ENCODE measurements around the gene STAU1.
"Not testable (repeated sequence)": the region's sequence is repeated elsewhere in the genome, so short reads cannot be mapped to it uniquely, and the experiment has no call there.

STAU1 gene

DNA sequence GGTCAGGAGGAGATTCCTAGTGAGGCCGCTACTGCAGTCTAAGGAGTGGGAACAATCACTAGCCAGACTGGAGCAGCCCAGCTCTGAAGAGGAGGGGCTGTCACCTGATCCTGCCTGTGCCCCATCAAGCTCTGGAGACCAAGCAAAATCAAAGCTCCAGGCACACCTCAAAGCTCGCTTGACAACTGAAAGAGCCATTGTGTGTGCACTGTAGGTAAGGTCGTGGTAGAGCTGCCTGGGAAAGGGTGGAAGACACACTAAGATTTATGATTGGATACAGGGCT lies 83.8 kb downstream of the STAU1 start:
- Histone ChIP-seq H3K4me1 (ENCODE audit: low read depth, poor library complexity, severe bottlenecking) (peaks cover 15% of the 10 kb centered on the region), H3K27ac (no peak overlapping the region), H3K27me3 (ENCODE audit: insufficient read depth, low read depth) (no peaks in the 10 kb centered on the region), H2AFZ (ENCODE audit: low read depth) (no peak overlapping the region), H3K4me2 (no peak overlapping the region), H3K79me2 (ENCODE audit: insufficient read depth, low read depth) (0 out of 2 replicates have a peak, but pooled peaks cover 5% of the 10 kb centered on the region), H4K20me1 (ENCODE audit: insufficient read depth) (no peaks in the 10 kb centered on the region), H3K9ac (no peak overlapping the region), H3K36me3 (ENCODE audit: insufficient read depth) (peaks cover 17% of the 10 kb centered on the region; the same call in 1 of the 2 replicates), H3K4me3 (IDR thresholded peaks at IDR 0.05; ENCODE audit: insufficient read depth, low read depth, low read length) (no peak overlapping the region)
- TF ChIP-seq, protein P1, sequence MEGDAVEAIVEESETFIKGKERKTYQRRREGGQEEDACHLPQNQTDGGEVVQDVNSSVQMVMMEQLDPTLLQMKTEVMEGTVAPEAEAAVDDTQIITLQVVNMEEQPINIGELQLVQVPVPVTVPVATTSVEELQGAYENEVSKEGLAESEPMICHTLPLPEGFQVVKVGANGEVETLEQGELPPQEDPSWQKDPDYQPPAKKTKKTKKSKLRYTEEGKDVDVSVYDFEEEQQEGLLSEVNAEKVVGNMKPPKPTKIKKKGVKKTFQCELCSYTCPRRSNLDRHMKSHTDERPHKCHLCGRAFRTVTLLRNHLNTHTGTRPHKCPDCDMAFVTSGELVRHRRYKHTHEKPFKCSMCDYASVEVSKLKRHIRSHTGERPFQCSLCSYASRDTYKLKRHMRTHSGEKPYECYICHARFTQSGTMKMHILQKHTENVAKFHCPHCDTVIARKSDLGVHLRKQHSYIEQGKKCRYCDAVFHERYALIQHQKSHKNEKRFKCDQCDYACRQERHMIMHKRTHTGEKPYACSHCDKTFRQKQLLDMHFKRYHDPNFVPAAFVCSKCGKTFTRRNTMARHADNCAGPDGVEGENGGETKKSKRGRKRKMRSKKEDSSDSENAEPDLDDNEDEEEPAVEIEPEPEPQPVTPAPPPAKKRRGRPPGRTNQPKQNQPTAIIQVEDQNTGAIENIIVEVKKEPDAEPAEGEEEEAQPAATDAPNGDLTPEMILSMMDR (conservative IDR thresholded peaks at IDR 0.05; ENCODE audit: low read depth, low read length), result no peak

DNA sequence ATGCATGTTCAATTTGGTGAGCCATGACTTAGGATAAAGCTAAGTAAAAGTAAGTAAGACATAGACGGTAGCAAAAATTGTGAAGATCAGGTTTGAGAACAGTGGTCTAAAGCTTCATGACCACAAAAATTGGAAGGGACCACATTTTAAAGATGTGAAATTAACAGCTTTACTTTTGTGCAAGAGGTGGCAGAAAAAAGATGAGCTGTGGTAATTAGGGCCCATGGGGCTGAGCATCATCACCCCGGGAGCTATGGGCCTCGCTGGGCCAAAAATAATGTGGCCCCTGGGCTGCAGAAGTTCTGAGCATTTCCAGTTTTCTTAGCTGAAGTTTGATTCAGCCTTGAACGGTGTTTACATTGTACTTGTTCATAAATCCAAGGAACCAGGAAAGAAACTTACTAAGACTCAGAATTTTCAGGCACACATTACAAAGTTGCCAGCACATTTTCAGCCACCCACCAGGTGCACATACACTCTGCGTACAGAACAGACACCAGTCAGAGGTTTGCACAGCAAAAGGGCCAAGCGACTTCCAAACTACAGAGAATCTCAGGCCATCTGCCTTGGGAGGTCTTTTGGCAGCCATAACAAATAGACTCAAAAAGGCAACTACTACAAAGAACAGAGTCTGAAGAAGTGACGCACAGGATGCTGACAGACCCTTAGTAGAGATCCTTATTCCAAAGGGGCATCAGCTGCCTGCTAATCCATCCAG lies 84.3 kb downstream of the STAU1 start:
- H3K27me3 ChIP-seq (ENCODE audit: insufficient read depth, low read depth), result no peaks in the 10 kb centered on the region
- H4K20me1 ChIP-seq (ENCODE audit: insufficient read depth), result no peaks in the 10 kb centered on the region
- H2AFZ ChIP-seq (ENCODE audit: low read depth), result no peak overlapping the region
- no peak overlapping the region for H3K4me3 ChIP-seq (IDR thresholded peaks at IDR 0.05; ENCODE audit: insufficient read depth, low read depth, low read length)
- H3K36me3 ChIP-seq (ENCODE audit: insufficient read depth), result peaks cover 17% of the 10 kb centered on the region; the same call in 1 of the 2 replicates
- H3K27ac ChIP-seq, result no peak overlapping the region
- H3K9ac ChIP-seq, result no peak overlapping the region
- no peak overlapping the region for H3K4me2 ChIP-seq
- peaks cover 5% of the 10 kb centered on the region; the same call in 1 of the 2 replicates for H3K79me2 ChIP-seq (ENCODE audit: insufficient read depth, low read depth)
- TF ChIP-seq, protein P1 (conservative IDR thresholded peaks at IDR 0.05; ENCODE audit: low read depth, low read length), result no peak
- peaks cover 15% of the 10 kb centered on the region for H3K4me1 ChIP-seq (ENCODE audit: low read depth, poor library complexity, severe bottlenecking)

DNA sequence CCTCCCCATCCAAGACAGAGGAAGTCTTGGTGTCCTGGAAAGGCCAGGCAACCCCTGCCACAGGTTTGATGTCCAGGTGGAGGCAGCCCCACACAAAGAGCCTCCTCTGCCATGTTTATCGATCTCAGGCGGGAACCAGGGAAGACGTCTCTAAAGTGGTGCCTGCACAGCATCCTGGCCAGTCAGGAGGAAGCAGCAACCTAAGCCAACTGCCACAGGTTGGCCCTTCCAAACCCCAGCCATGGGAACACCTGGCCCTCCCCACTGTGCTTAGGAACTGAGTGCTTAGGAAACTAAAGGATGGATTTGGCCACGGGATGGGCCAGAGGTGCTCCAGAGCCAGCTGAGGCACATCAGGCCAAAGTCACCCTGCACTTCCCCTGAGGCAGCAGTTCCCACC lies 85.1 kb downstream of the STAU1 start:
- Histone ChIP-seq H3K27ac (no peak overlapping the region), H3K36me3 (ENCODE audit: insufficient read depth) (peaks cover 17% of the 10 kb centered on the region; the same call in 1 of the 2 replicates), H3K79me2 (ENCODE audit: insufficient read depth, low read depth) (peaks cover 5% of the 10 kb centered on the region; the same call in 1 of the 2 replicates), H4K20me1 (ENCODE audit: insufficient read depth) (no peaks in the 10 kb centered on the region), H3K4me1 (ENCODE audit: low read depth, poor library complexity, severe bottlenecking) (peaks cover 15% of the 10 kb centered on the region), H3K9ac (no peak overlapping the region), H3K27me3 (ENCODE audit: insufficient read depth, low read depth) (no peaks in the 10 kb centered on the region), H3K4me3 (IDR thresholded peaks at IDR 0.05; ENCODE audit: insufficient read depth, low read depth, low read length) (no peak overlapping the region), H3K4me2 (no peak overlapping the region), H2AFZ (ENCODE audit: low read depth) (no peak overlapping the region)
- TF ChIP-seq, protein P1 (conservative IDR thresholded peaks at IDR 0.05; ENCODE audit: low read depth, low read length), result no peak

DNA sequence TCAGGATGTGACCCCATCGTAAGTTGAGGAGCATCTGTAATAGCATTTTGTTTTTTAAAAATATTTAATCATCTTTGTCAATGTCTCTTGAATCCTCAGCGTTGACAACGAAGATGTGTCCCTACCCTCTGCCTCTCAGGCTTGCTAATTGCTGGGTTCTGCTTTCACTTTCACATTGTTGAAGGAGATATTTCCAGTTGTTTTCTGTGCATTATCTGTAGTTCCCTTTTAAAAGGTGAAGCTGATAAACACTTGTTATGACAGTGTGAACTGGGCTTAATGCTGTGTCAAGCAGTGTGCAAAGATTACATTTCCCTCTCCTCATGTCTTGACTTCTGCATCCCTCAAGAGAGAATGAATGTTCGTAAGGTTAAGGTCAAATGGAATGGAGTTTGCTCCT lies 87.2 kb downstream of the STAU1 start:
- no peak overlapping the region for H3K27ac ChIP-seq
- H3K27me3 ChIP-seq (ENCODE audit: insufficient read depth, low read depth), result no peaks in the 10 kb centered on the region
- TF ChIP-seq, protein P1 (conservative IDR thresholded peaks at IDR 0.05; ENCODE audit: low read depth, low read length), result no peak
- H3K79me2 ChIP-seq (ENCODE audit: insufficient read depth, low read depth), result peaks cover 5% of the 10 kb centered on the region; the same call in 1 of the 2 replicates
- H2AFZ ChIP-seq (ENCODE audit: low read depth), result no peak overlapping the region
- H4K20me1 ChIP-seq (ENCODE audit: insufficient read depth), result no peaks in the 10 kb centered on the region
- peaks cover 15% of the 10 kb centered on the region for H3K4me1 ChIP-seq (ENCODE audit: low read depth, poor library complexity, severe bottlenecking)
- no peak overlapping the region for H3K4me2 ChIP-seq
- H3K36me3 ChIP-seq (ENCODE audit: insufficient read depth), result peaks cover 25% of the 10 kb centered on the region; the same call in 1 of the 2 replicates
- no peak overlapping the region for H3K4me3 ChIP-seq (IDR thresholded peaks at IDR 0.05; ENCODE audit: insufficient read depth, low read depth, low read length)
- no peak overlapping the region for H3K9ac ChIP-seq

DNA sequence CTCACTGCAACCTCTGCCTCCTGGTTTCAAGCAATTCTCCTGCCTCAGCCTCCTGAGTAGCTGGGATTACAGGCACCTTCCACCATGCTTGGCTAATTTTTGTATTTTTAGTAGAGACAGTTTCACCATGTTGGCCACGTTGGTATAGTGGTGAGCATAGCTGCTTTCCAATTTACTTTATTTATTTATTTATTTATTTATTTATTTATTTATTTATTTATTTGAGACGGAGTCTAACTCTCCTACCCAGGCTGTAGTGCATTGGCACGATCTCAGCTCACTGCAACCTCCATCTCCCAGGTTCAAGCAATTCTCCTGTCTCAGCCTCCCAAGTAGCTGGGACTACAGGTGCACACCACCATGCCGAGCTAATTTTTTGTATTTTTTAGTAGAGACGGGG lies 87.8 kb downstream of the STAU1 start:
- not testable (repeated sequence) for H3K4me2 ChIP-seq

More for the DNA sequence above, 87.8 kb downstream of the STAU1 start:
- H3K79me2 ChIP-seq (ENCODE audit: insufficient read depth, low read depth); H2AFZ ChIP-seq (ENCODE audit: low read depth); H3K4me3 ChIP-seq (IDR thresholded peaks at IDR 0.05; ENCODE audit: insufficient read depth, low read depth, low read length); H3K9ac ChIP-seq; H3K27me3 ChIP-seq (ENCODE audit: insufficient read depth, low read depth); H4K20me1 ChIP-seq (ENCODE audit: insufficient read depth); H3K27ac ChIP-seq: not testable (repeated sequence)
- Histone ChIP-seq H3K4me1 (ENCODE audit: low read depth, poor library complexity, severe bottlenecking) (peaks cover 15% of the 10 kb centered on the region), H3K36me3 (ENCODE audit: insufficient read depth) (peaks cover 27% of the 10 kb centered on the region; the same call in 1 of the 2 replicates)
